Kidney epithelial cell (primary cell): ENCODE measurements around the gene UBL4A. TPM values are rescaled to one million over a fixed set of nuclear protein-coding genes. Genes with fewer than 3 reads are reported as not detected.

Experiments
- DNase-seq: peaks from one replicate; pipeline ENCODE4 v3.0.0-alpha.2; 2010; ENCODE audit warnings: low read depth
- H3K27me3 ChIP-seq: 2 replicates; pipeline ENCODE4 v1.6.0; 2011; ENCODE audit warnings: low read length; ENCODE audit not compliant: control insufficient read depth, insufficient read depth
- H3K36me3 ChIP-seq: 2 replicates; pipeline ENCODE4 v1.5.1; 2011; ENCODE audit warnings: low read length; ENCODE audit not compliant: control insufficient read depth, insufficient read depth
- H3K4me3 ChIP-seq: 2 replicates; pipeline ENCODE4 v1.5.1; 2011; ENCODE audit warnings: low read depth, mild to moderate bottlenecking, control low read depth, low read length
- total RNA-seq: library from RNA; depleted of rRNA; stranded (reverse); fragments of >200 nt; gene quantifications from 2 replicates; pipeline ENCODE4 v1.2.3, GENCODE V29; 2015
- TF ChIP-seq, protein P1 (sequence below): IDR thresholded peaks from 2 replicates; pipeline ENCODE4 v1.5.1; 2011; ENCODE audit warnings: mild to moderate bottlenecking, moderate library complexity, low read length, control low read depth, inconsistent platforms; ENCODE audit not compliant: insufficient read depth, poor library complexity, severe bottlenecking

Gene UBL4A
- 48.3 and 55.9 TPM in 2 replicates for total RNA-seq

DNA sequence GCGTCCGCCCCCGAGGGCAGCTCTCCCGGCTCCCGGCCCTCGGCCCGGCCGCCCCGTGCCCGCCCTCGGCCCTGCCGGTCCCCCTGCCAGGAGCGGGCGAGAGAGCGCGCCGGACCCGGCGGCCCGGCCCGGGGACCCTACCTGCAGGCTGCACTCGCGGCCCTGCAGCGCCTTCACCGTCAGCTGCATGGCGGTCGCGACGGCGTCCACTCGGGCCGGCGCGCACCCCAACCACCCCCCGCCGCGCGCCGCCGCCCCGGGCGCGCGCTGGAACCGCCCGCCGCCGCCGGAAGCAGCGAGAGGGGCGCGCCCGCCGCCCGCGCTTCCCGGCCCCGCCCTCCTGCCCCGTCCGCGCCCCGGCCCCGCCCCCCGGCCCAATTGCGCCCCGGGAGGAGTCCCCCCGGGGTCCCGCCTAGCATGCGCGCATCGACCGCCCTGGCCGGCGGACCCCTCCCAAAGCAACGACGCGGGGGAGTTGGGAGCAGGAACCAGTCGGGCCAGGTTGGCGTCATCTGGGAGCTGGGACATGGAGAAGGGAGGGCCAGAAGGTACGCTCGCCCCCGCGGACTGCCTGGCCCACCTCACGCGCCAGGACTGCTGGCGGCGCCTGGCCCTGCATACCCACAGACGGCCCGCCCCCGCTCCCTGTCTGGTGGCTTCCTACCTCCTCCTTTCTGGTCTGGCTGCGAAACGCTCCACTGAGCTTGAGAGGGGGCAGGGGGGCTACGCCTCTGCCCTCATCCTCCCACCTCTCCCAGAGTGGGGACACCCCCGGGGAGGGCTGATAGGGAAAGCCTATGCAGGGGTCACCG, at the start of gene UBL4A:
Gene UBL4A (minus strand): TSS at position 220 of the 812 bp plus-strand sequence. CDS start 31 bp downstream, at position 189.
- H3K36me3 ChIP-seq: no peaks in the 10 kb centered on the region
- TF ChIP-seq, protein P1, sequence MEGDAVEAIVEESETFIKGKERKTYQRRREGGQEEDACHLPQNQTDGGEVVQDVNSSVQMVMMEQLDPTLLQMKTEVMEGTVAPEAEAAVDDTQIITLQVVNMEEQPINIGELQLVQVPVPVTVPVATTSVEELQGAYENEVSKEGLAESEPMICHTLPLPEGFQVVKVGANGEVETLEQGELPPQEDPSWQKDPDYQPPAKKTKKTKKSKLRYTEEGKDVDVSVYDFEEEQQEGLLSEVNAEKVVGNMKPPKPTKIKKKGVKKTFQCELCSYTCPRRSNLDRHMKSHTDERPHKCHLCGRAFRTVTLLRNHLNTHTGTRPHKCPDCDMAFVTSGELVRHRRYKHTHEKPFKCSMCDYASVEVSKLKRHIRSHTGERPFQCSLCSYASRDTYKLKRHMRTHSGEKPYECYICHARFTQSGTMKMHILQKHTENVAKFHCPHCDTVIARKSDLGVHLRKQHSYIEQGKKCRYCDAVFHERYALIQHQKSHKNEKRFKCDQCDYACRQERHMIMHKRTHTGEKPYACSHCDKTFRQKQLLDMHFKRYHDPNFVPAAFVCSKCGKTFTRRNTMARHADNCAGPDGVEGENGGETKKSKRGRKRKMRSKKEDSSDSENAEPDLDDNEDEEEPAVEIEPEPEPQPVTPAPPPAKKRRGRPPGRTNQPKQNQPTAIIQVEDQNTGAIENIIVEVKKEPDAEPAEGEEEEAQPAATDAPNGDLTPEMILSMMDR: no peak
- no peak for DNase-seq
- peak within 1 kb of the TSS; percentile 55 for H3K4me3 ChIP-seq
- no peaks in the 10 kb centered on the region for H3K27me3 ChIP-seq

DNA sequence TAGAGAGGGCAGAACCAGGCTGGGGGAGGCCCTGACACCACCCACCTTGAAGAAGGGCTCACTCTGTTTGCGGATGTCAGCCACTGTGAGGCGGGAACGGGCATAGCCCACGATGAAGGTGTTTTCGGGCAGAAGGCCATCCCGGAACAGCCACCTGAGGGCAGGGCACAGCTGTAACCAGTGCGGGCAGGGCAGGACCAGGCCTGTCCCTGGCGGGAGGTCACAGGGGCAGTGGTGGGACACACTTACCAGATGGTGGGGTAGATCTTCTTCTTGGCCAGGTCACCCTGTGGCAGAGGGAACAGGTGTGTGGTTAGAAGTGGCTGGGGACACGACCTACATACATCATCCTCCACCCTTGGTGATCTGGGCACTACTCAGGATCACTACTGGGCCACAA, 49.5 kb upstream of the UBL4A start:
- TF ChIP-seq, protein P1: no peak
- H3K36me3 ChIP-seq: no peaks in the 10 kb centered on the region
- no peak for DNase-seq
- H3K27me3 ChIP-seq: no peaks in the 10 kb centered on the region
- no peak overlapping the region for H3K4me3 ChIP-seq

DNA sequence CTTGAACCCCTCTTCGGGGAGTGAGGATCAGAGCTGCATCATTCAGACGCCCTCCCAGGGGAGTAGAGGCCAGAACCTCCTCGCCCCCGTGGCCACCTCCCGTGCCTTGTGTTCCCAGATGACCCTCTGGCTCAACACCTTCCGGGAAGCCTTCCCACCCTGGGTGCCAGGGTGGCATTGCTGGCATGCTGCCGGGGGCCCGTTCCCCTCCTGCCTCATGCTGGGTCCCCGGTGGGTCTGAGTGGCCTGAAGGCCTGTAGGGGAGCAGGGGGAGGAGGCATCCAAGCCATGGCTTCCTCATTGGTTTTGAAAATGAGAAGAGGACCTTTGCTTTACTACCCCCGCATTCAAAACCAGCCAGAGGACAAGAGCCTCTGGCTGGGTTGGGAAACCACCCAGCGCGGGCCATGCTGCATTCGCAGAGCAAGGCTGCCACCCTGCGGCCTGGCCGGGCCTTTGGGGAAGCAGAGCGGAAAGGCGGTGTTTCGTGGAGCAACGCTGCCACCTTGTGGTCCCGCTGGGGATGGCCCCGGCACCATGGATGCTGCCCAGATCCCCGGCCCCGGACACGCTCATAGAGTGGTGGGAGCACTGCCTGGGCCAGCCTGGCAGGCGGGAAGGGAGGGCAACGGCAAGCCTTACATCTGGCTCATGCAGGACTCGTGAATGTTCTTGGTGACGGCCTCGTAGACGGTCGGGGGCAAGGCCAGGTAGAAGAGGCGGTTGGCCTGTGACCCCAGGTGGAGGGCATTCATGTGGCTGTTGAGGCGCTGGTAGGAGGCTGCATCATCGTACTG, 48.3 kb upstream of the UBL4A start:
- H3K36me3 ChIP-seq: no peaks in the 10 kb centered on the region
- no peak overlapping the region for H3K4me3 ChIP-seq
- TF ChIP-seq, protein P1: peak; percentile 94
- no peak for DNase-seq
- H3K27me3 ChIP-seq: no peaks in the 10 kb centered on the region

DNA sequence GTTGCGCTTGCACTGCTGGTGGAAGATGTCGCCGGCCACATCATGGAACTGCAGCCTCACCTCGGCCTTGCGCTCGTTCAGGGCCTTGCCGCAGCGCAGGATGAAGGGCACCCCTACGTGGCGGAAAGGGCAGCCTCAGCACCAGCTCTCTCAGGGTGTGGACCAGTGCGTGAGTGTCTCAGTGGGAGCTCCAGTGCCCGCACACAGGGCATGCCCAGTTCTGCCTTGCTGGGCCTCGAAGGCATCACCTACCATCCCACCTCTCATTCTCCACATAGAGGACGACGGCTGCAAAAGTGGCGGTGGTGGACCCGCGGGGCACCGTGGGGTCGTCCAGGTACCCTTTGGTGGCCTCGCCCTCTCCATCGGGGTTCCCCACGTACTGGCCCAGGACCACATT, 46.3 kb upstream of the UBL4A start:
- no peaks in the 10 kb centered on the region for H3K27me3 ChIP-seq
- no peaks in the 10 kb centered on the region for H3K36me3 ChIP-seq
- H3K4me3 ChIP-seq: no peak overlapping the region
- DNase-seq: no peak
- TF ChIP-seq, protein P1: no peak

DNA sequence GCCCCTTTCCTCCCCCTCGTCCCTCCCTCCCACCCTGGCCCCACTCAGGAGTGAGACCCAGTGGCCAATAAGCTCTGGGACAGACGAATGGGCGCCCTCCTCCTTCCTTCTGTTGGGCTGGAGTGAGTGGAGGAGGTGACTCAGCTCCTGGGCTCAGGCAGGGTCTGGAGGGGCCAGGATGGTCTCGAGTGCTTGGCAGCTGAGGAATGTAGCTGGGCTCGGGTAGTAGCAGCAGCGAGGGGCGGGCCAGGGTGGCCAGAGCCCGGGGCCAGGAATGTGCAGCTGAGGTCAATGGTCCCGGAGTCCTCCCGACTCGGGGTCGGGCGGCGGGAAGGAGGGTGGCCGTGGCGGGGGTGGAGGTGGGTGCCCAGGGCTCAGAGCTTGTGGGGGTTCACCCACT, 45.2 kb upstream of the UBL4A start:
- H3K27me3 ChIP-seq: no peaks in the 10 kb centered on the region
- no peak overlapping the region for H3K4me3 ChIP-seq
- DNase-seq: no peak
- no peaks in the 10 kb centered on the region for H3K36me3 ChIP-seq
- TF ChIP-seq, protein P1: no peak
